Astrocyte (in vitro differentiated cells and primary cell): ENCODE measurements around the gene MEGF10. TPM values are rescaled to one million over a fixed set of nuclear protein-coding genes. Genes with fewer than 3 reads are reported as not detected.

Source experiments
- DNase-seq: peaks from one replicate; pipeline ENCODE4 v3.0.0-alpha.2; 2010; ENCODE audit warnings: low read depth
- FAIRE-seq: peaks from 2 replicates; lab custom pipeline; 2011; peaks lifted over from hg19 to GRCh38; lab: Jason Lieb, UNC
- H2AFZ ChIP-seq: 2 replicates; pipeline ENCODE4 v1.6.0; 2012; ENCODE audit warnings: low read depth, low read length, inconsistent platforms
- H3K27ac ChIP-seq: 2 replicates; pipeline ENCODE4 v1.5.1; 2011; ENCODE audit warnings: low read depth, low read length, inconsistent platforms
- H3K27me3 ChIP-seq: 2 replicates; pipeline ENCODE4 v1.6.0; 2011; ENCODE audit warnings: low read length, inconsistent platforms; ENCODE audit not compliant: insufficient read depth
- H3K36me3 ChIP-seq: 2 replicates; pipeline ENCODE4 v1.5.1; 2011; ENCODE audit warnings: low read length, inconsistent platforms; ENCODE audit not compliant: insufficient read depth
- H3K4me1 ChIP-seq: 2 replicates; pipeline ENCODE4 v1.5.1; 2011; ENCODE audit warnings: low read length, inconsistent platforms; ENCODE audit not compliant: insufficient read depth
- H3K4me2 ChIP-seq: 2 replicates; pipeline ENCODE4 v1.6.0; 2012; ENCODE audit warnings: low read length, inconsistent platforms
- H3K4me3 ChIP-seq: 2 replicates; pipeline ENCODE4 v1.5.1; 2011; ENCODE audit warnings: low read depth, mild to moderate bottlenecking, low read length, inconsistent platforms; ENCODE audit not compliant: insufficient read depth
- H3K79me2 ChIP-seq: 2 replicates; pipeline ENCODE4 v1.6.0; 2012; ENCODE audit warnings: mild to moderate bottlenecking, low read length, inconsistent platforms; ENCODE audit not compliant: insufficient read depth
- H3K9ac ChIP-seq: 2 replicates; pipeline ENCODE4 v1.6.0; 2012; ENCODE audit warnings: mild to moderate bottlenecking, low read length, inconsistent platforms
- H3K9me3 ChIP-seq: 2 replicates; pipeline ENCODE4 v1.5.1; 2012; ENCODE audit warnings: low read depth, mild to moderate bottlenecking, low read length, inconsistent platforms; ENCODE audit not compliant: insufficient read depth
- H4K20me1 ChIP-seq: 2 replicates; pipeline ENCODE4 v1.6.0; 2012; ENCODE audit warnings: low read length, inconsistent platforms; ENCODE audit not compliant: insufficient read depth
- H3K27ac Mint-ChIP-seq: one replicate; pipeline ENCODE4 v1.8.0; 2021; ENCODE audit warnings: mild to moderate bottlenecking, mixed read lengths; ENCODE audit not compliant: unreplicated experiment
- H3K27me3 Mint-ChIP-seq: one replicate; pipeline ENCODE4 v1.8.0; 2021; ENCODE audit warnings: low read depth, mixed read lengths; ENCODE audit not compliant: unreplicated experiment
- H3K36me3 Mint-ChIP-seq: one replicate; pipeline ENCODE4 v1.8.0; 2021; ENCODE audit warnings: low read depth, mixed read lengths; ENCODE audit not compliant: unreplicated experiment
- H3K4me1 Mint-ChIP-seq: one replicate; pipeline ENCODE4 v1.8.0; 2021; ENCODE audit warnings: low read depth, mixed read lengths; ENCODE audit not compliant: unreplicated experiment
- H3K4me3 Mint-ChIP-seq: one replicate; pipeline ENCODE4 v1.8.0; 2021; ENCODE audit warnings: mild to moderate bottlenecking, moderate library complexity, mixed read lengths; ENCODE audit not compliant: unreplicated experiment
- H3K9me3 Mint-ChIP-seq: one replicate; pipeline ENCODE4 v1.8.0; 2021; ENCODE audit warnings: mild to moderate bottlenecking, mixed read lengths; ENCODE audit not compliant: unreplicated experiment
- CTCF ChIP-seq: IDR thresholded peaks from 2 replicates; pipeline ENCODE4 v1.5.1; 2011; ENCODE audit warnings: low read depth, mild to moderate bottlenecking, inconsistent platforms, low read length, moderate library complexity; ENCODE audit not compliant: insufficient read depth
- EZH2 ChIP-seq: IDR thresholded peaks from 2 replicates; pipeline ENCODE4 v1.6.1; 2012; ENCODE audit warnings: mild to moderate bottlenecking, low read length, inconsistent platforms; ENCODE audit not compliant: insufficient read depth
- total RNA-seq: library from RNA; stranded (reverse); gene quantifications from 2 replicates; pipeline ENCODE4 v1.2.1, GENCODE V29; 2021

The MEGF10 gene
- total RNA-seq, 1 donor from 2014 or later = 15.8 TPM

GRCh38 chr5:127508644-127509373 lies 218.2 kb downstream of the MEGF10 start:
- Histone ChIP-seq H3K36me3 (no peaks in the 10 kb centered on the region), H3K4me2 (no peak overlapping the region), H3K27ac (no peak overlapping the region), H3K9ac (no peak overlapping the region), H3K79me2 (no peaks in the 10 kb centered on the region), H4K20me1 (no peaks in the 10 kb centered on the region), H3K9me3 (no peaks in the 10 kb centered on the region), H3K27me3 (peaks cover 8% of the 10 kb centered on the region), H3K4me1 (no peaks in the 10 kb centered on the region), H3K4me3 (no peak overlapping the region), H2AFZ (no peak overlapping the region)
- no peak overlapping the region for H3K27ac Mint-ChIP-seq
- H3K9me3 Mint-ChIP-seq = peaks cover 2% of the 10 kb centered on the region
- FAIRE-seq (no peak), DNase-seq (no peak)
- no peak overlapping the region for H3K4me3 Mint-ChIP-seq
- no peaks in the 10 kb centered on the region for H3K4me1 Mint-ChIP-seq
- TF ChIP-seq CTCF = no peak
- TF ChIP-seq EZH2 = no peak
- no peaks in the 10 kb centered on the region for H3K36me3 Mint-ChIP-seq
- H3K27me3 Mint-ChIP-seq = peaks cover 2% of the 10 kb centered on the region

Other genes starting within 250 kb of the MEGF10 start
- 0.36 and 1.6 TPM in 2 replicates for gene C5orf63, start 217.3 kb upstream of the MEGF10 start, total RNA-seq
- 131 and 141 TPM in 2 replicates for gene PRRC1, start 226.8 kb downstream of the MEGF10 start, total RNA-seq